ENCODE data around the gene TRIM16.
"Not testable (repeated sequence)": the region's sequence is repeated elsewhere in the genome, so short reads cannot be mapped to it uniquely, and the experiment has no call there.

DNA sequence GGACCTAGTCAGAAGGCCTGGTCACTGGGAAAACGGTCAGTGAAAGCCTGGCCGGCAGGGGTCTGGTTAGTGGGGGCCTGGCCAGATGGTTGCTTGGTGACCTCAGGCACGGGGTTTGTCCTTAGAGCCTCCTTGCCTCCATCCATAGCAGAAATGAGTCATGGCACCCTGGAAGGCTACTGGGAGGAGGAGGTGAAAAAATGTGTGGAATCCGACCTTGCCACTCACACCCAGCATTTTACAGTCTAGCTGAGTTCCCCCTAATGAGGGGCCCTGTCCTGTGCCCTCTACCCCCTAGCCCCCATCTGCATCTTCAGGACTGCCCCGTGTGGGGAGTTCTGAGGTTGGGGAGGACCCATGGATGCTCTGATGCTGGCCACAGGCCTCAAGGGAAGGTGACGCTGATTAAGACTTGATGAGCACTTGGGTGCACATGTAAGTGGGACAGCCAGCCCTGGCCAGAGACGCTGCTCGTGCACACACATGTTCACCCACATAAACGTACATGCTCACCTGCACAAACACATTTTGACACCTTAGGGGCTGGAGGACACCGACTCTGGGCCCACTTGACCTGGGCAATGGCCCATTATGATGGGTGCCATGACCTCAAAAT is 49.2 kb upstream of the TRIM16 start:
- TF ChIP-seq, protein P1, sequence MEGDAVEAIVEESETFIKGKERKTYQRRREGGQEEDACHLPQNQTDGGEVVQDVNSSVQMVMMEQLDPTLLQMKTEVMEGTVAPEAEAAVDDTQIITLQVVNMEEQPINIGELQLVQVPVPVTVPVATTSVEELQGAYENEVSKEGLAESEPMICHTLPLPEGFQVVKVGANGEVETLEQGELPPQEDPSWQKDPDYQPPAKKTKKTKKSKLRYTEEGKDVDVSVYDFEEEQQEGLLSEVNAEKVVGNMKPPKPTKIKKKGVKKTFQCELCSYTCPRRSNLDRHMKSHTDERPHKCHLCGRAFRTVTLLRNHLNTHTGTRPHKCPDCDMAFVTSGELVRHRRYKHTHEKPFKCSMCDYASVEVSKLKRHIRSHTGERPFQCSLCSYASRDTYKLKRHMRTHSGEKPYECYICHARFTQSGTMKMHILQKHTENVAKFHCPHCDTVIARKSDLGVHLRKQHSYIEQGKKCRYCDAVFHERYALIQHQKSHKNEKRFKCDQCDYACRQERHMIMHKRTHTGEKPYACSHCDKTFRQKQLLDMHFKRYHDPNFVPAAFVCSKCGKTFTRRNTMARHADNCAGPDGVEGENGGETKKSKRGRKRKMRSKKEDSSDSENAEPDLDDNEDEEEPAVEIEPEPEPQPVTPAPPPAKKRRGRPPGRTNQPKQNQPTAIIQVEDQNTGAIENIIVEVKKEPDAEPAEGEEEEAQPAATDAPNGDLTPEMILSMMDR (IDR thresholded peaks at IDR 0.05): not testable (repeated sequence)
- not testable (repeated sequence) for TF ChIP-seq POLR2A (IDR thresholded peaks at IDR 0.05)
